ENCODE data around the gene ATP6V0C. TPM values are rescaled to one million over a fixed set of nuclear protein-coding genes. Genes with fewer than 3 reads are reported as not detected.

Gene ATP6V0C
- polyA plus RNA-seq, 3 donors = 176 to 310 (median 187) TPM

- peak in 1 of 3 donors; percentile 3 for DNase-seq
- no peak overlapping the region for H2AFZ ChIP-seq (ENCODE audit: insufficient read depth, low read depth, low read length, poor library complexity, severe bottlenecking)
- Mint-ChIP-seq H3K4me1 (peaks cover 58% of the 10 kb centered on the region), H3K27ac (peak overlapping the region; percentile 96 to 100 (median 99)), H3K9me3 (peaks cover 0 to 4% (median 0%) of the 10 kb centered on the region in 7 donors), H3K4me3 (peak overlapping the region; percentile 75 to 99), H3K27me3 (ENCODE audit: low read depth in 3 of 3) (peaks cover 0 to 4% (median 0%) of the 10 kb centered on the region in 3 donors), H3K36me3 (peaks cover 49 to 71% of the 10 kb centered on the region in 2 donors)
- H4K20me1 ChIP-seq (ENCODE audit: insufficient read depth, low read length) = peaks cover 91% of the 10 kb centered on the region
- H3K9ac ChIP-seq (ENCODE audit: insufficient read depth, low read length, poor library complexity, severe bottlenecking) = peak overlapping the region; percentile 98
- H3K4me3 ChIP-seq (replicated peaks in 1 of 3; ENCODE audit: low read depth in 2 of 3, low read length in 3 of 3) = peak overlapping the region in 1 of 3 experiments; percentile 100
- H3K9me3 ChIP-seq (replicated peaks in 1 of 2; ENCODE audit: control insufficient read depth in 1 of 2, insufficient read depth in 1 of 2, low read length in 2 of 2) = no peaks in the 10 kb centered on the region
- peak overlapping the region; percentile 99 for H3K4me2 ChIP-seq (replicated peaks; ENCODE audit: extremely low read depth, low read length, poor library complexity, severe bottlenecking)
- H3K27me3 ChIP-seq (ENCODE audit: control insufficient read depth in 2 of 2, insufficient read depth in 2 of 2, low read length in 2 of 2) = no peaks in the 10 kb centered on the region
- TF ChIP-seq CTCF (IDR thresholded peaks at IDR 0.05) = no peak
- peaks cover 57 to 61% of the 10 kb centered on the region in 2 donors for H3K4me1 ChIP-seq (ENCODE audit: control insufficient read depth in 1 of 2, insufficient read depth in 2 of 2, low read length in 2 of 2)
- 82% methylated on average over 36 of the region's 39 CpGs for WGBS (ENCODE audit: insufficient coverage)
- H3K27ac ChIP-seq (ENCODE audit: low read depth in 1 of 2, low read length in 2 of 2) = peak overlapping the region; percentile 96
- intact Hi-C loops (cut with micrococcal nuclease) = loop anchor here in 1 of 2 donors (2.0 kb wide), 1 partner anchor 22 kb away; no protein-coding TSS in a partner anchor
- peaks cover 82% of the 10 kb centered on the region for H3K79me2 ChIP-seq (ENCODE audit: insufficient read depth, low read length)
- H3K36me3 ChIP-seq (replicated peaks in 1 of 2; ENCODE audit: control insufficient read depth in 1 of 2, insufficient read depth in 2 of 2, low read length in 2 of 2) = peaks cover 29 to 30% of the 10 kb centered on the region in 2 donors
Observed at GRCh38 chr16:2518823-2519710, 5.3 kb downstream of the ATP6V0C start.

GRCh38 chr16:2519711-2520080 lies 5.9 kb downstream of the ATP6V0C start:
- Histone ChIP-seq H3K4me3 (replicated peaks in 1 of 3; ENCODE audit: low read depth in 2 of 3, low read length in 3 of 3) (peak overlapping the region in 1 of 3 experiments; percentile 100), H3K79me2 (ENCODE audit: insufficient read depth, low read length) (peaks cover 81% of the 10 kb centered on the region), H3K36me3 (replicated peaks in 1 of 2; ENCODE audit: control insufficient read depth in 1 of 2, insufficient read depth in 2 of 2, low read length in 2 of 2) (peaks cover 35 to 36% of the 10 kb centered on the region in 2 donors), H3K9me3 (replicated peaks in 1 of 2; ENCODE audit: control insufficient read depth in 1 of 2, insufficient read depth in 1 of 2, low read length in 2 of 2) (no peaks in the 10 kb centered on the region), H3K4me2 (replicated peaks; ENCODE audit: extremely low read depth, low read length, poor library complexity, severe bottlenecking) (peak overlapping the region; percentile 99), H2AFZ (ENCODE audit: insufficient read depth, low read depth, low read length, poor library complexity, severe bottlenecking) (no peak overlapping the region), H3K9ac (ENCODE audit: insufficient read depth, low read length, poor library complexity, severe bottlenecking) (peak overlapping the region; percentile 36), H3K27me3 (ENCODE audit: control insufficient read depth in 2 of 2, insufficient read depth in 2 of 2, low read length in 2 of 2) (no peaks in the 10 kb centered on the region), H4K20me1 (ENCODE audit: insufficient read depth, low read length) (peaks cover 94% of the 10 kb centered on the region), H3K4me1 (ENCODE audit: control insufficient read depth in 1 of 2, insufficient read depth in 2 of 2, low read length in 2 of 2) (peaks cover 57 to 61% of the 10 kb centered on the region in 2 donors), H3K27ac (ENCODE audit: low read depth in 1 of 2, low read length in 2 of 2) (peak overlapping the region; percentile 96)
- H3K4me1 Mint-ChIP-seq = peaks cover 59% of the 10 kb centered on the region
- intact Hi-C loops (cut with micrococcal nuclease) = loop anchor here (1.0 to 2.0 kb wide), 2 partner anchors 13 to 21 kb away; no protein-coding TSS in a partner anchor
- H3K4me3 Mint-ChIP-seq = peak overlapping the region; percentile 74 to 75
- TF ChIP-seq CTCF (IDR thresholded peaks at IDR 0.05) = no peak
- DNase-seq = peak in 1 of 3 donors; percentile 8
- 53% methylated on average over 7 of the region's 22 CpGs for WGBS (ENCODE audit: insufficient coverage)
- peak overlapping the region; percentile 94 to 99 (median 96) for H3K27ac Mint-ChIP-seq
- H3K36me3 Mint-ChIP-seq = peaks cover 55 to 76% of the 10 kb centered on the region in 2 donors
- H3K9me3 Mint-ChIP-seq = peaks cover 0 to 6% (median 0%) of the 10 kb centered on the region in 7 donors
- H3K27me3 Mint-ChIP-seq (ENCODE audit: low read depth in 3 of 3) = peaks cover 0 to 3% (median 0%) of the 10 kb centered on the region in 3 donors

Measured in CD14-positive monocyte (primary cell).